A673 (cell line): ENCODE data around the gene DVL1. TPM values are rescaled to one million over a fixed set of nuclear protein-coding genes. Genes with fewer than 3 reads are reported as not detected.

Source experiments
- BruUV-seq: library from RNA; stranded (reverse); fragments of 400-500 nt; replicated peaks from 2 replicates; lab custom pipeline; 2021; lab: Mats Ljungman, UMichigan
- CTCF ChIA-PET: fragments of 300-600 bp; sonication (Branson Sonifier 250); formaldehyde crosslinking; loops from one replicate; lab custom pipeline; 2022; ENCODE audit warnings: antibody characterized with exemption; lab: Charles Lee
- POLR2A ChIA-PET: fragments of 300-600 bp; sonication (Branson Sonifier 250); formaldehyde crosslinking; loops from one replicate; lab custom pipeline; 2022; ENCODE audit warnings: antibody characterized with exemption; ENCODE audit not compliant: low non-redundant PET; lab: Charles Lee
- DNase-seq: peaks from one replicate; pipeline ENCODE4 v3.0.0-alpha.2; 2015; ENCODE audit warnings: low spot score
- H3K27ac ChIP-seq: fragments of 200-600 bp; sonication (generic); 2 replicates; pipeline ENCODE4 v1.5.1; 2016; ENCODE audit warnings: mixed run types, low read depth, mild to moderate bottlenecking, mixed read lengths, antibody characterized with exemption, low read length; ENCODE audit not compliant: poor library complexity, severe bottlenecking
- H3K27me3 ChIP-seq: fragments of 200-600 bp; sonication (generic); replicated peaks from 2 replicates; pipeline ENCODE4 v1.6.1; 2017; ENCODE audit warnings: mixed run types, low read depth, mild to moderate bottlenecking, mixed read lengths, antibody characterized with exemption, low read length; ENCODE audit not compliant: insufficient read depth, poor library complexity
- H3K36me3 ChIP-seq: fragments of 200-600 bp; sonication (generic); 2 replicates; pipeline ENCODE4 v1.6.1; 2016; ENCODE audit warnings: mixed run types, mild to moderate bottlenecking, mixed read lengths, antibody characterized with exemption, low read length; ENCODE audit not compliant: insufficient read depth, poor library complexity, severe bottlenecking
- H3K4me1 ChIP-seq: fragments of 200-600 bp; sonication (generic); 2 replicates; pipeline ENCODE4 v1.6.1; 2017; ENCODE audit warnings: mixed run types, mild to moderate bottlenecking, mixed read lengths, antibody characterized with exemption, low read length; ENCODE audit not compliant: insufficient read depth, poor library complexity, severe bottlenecking
- H3K4me3 ChIP-seq: fragments of 200-600 bp; sonication (generic); 2 replicates; pipeline ENCODE4 v1.5.1; 2016; ENCODE audit warnings: low read depth, mixed run types, mild to moderate bottlenecking, mixed read lengths, low read length; ENCODE audit not compliant: poor library complexity, severe bottlenecking
- H3K9me3 ChIP-seq: fragments of 200-600 bp; sonication (generic); 2 replicates; pipeline ENCODE4 v1.6.1; 2016; ENCODE audit warnings: mixed run types, low read depth, mild to moderate bottlenecking, mixed read lengths, antibody characterized with exemption, low read length; ENCODE audit not compliant: poor library complexity, severe bottlenecking
- CTCF ChIP-seq: fragments of 300-800, 200-600 bp; sonication (generic); conservative IDR thresholded peaks from 2 replicates; pipeline ENCODE4 v1.5.1; 2017; ENCODE audit warnings: low read depth, mild to moderate bottlenecking, antibody characterized with exemption, low read length, moderate library complexity, mixed read lengths
- EZH2 ChIP-seq: fragments of 200-600 bp; sonication (generic); IDR thresholded peaks from 2 replicates; pipeline ENCODE4 v1.6.1; 2017; ENCODE audit warnings: borderline replicate concordance, low read depth, mild to moderate bottlenecking, mixed read lengths, antibody characterized with exemption, low read length; ENCODE audit not compliant: poor library complexity, severe bottlenecking
- intact Hi-C: fragments of 100-400 bp; cut with micrococcal nuclease; formaldehyde crosslinking; loops from one replicate; pipeline ENCODE4 v1.10.0; 2022; ENCODE audit not compliant: unreplicated experiment
- total RNA-seq: library from RNA; stranded (reverse); gene quantifications from 2 replicates; pipeline ENCODE4 v1.2.3, GENCODE V29; 2021

DVL1 gene
- total RNA-seq, 1 experiment from 2014 or later, result 48.0 TPM

GRCh38 chr1:1313500-1314236 lies 35.5 kb downstream of the DVL1 start:
- ChIA-PET CTCF (no interaction called here), POLR2A (no interaction called here)
- BruUV-seq, result no TSS peak

GRCh38 chr1:1312450-1313314 lies 36.5 kb downstream of the DVL1 start:
- intact Hi-C loops, result no loop called here
- no peaks in the 10 kb centered on the region for H3K9me3 ChIP-seq
- H3K27ac ChIP-seq, result no peak overlapping the region
- TSS peak; percentile 19 for BruUV-seq
- no peak for DNase-seq
- H3K4me3 ChIP-seq, result no peak overlapping the region
- TF ChIP-seq EZH2 (no peak), CTCF (no peak)
- H3K27me3 ChIP-seq, result no peaks in the 10 kb centered on the region
- H3K4me1 ChIP-seq, result peaks cover 13% of the 10 kb centered on the region
- peaks cover 41% of the 10 kb centered on the region for H3K36me3 ChIP-seq
- CTCF ChIA-PET, result no interaction called here
- POLR2A ChIA-PET, result no interaction called here

More at GRCh38 chr1:1313500-1314236, 35.5 kb downstream of the DVL1 start:
- Histone ChIP-seq H3K9me3 (no peaks in the 10 kb centered on the region), H3K27me3 (no peaks in the 10 kb centered on the region), H3K27ac (no peak overlapping the region), H3K4me1 (peaks cover 22% of the 10 kb centered on the region), H3K36me3 (peaks cover 49% of the 10 kb centered on the region), H3K4me3 (no peak overlapping the region)
- intact Hi-C loops, result no loop called here
- no peak for TF ChIP-seq CTCF
- no peak for TF ChIP-seq EZH2
- DNase-seq, result no peak

- H3K9me3 ChIP-seq, result no peaks in the 10 kb centered on the region
- peaks cover 36% of the 10 kb centered on the region for H3K36me3 ChIP-seq
- peaks cover 12% of the 10 kb centered on the region for H3K4me1 ChIP-seq
- intact Hi-C loops, result no loop called here
- TSS peak; percentile 28 for BruUV-seq
- TF ChIP-seq CTCF, result no peak
- no peak for TF ChIP-seq EZH2
- no peak for DNase-seq
- ChIA-PET CTCF (no interaction called here), POLR2A (interaction anchor here (0.6 kb wide), 1 partner anchor 431 kb away, joined by 4 read pairs; no protein-coding TSS in a partner anchor)
- no peak overlapping the region for H3K27ac ChIP-seq
- no peaks in the 10 kb centered on the region for H3K27me3 ChIP-seq
- no peak overlapping the region for H3K4me3 ChIP-seq
Measured at GRCh38 chr1:1311107-1312104, 37.8 kb downstream of the DVL1 start.
